HepG2 (cell line): Measurements from ENCODE around the gene CARD19. TPM values are rescaled to one million over a fixed set of nuclear protein-coding genes. Genes with fewer than 3 reads are reported as not detected.

Experiments used
- ATAC-seq: fragments of 200-7000 bp; cut with Tn5 transposase; 3 replicates; pipeline ENCODE4 v1.9.1; 2020; ENCODE audit warnings: mild to moderate bottlenecking, moderate library complexity
- BruUV-seq: library from RNA; stranded (reverse); fragments of 400-500 nt; replicated peaks from 2 replicates; lab custom pipeline; 2021; lab: Mats Ljungman, UMichigan
- CTCF ChIA-PET: fragments of 300-600 bp; formaldehyde crosslinking; extraction: SDS; loops from one replicate; lab custom pipeline; 2021; ENCODE audit warnings: low total read pairs, inconsistent platforms, low intra/inter-chr PET ratio; lab: Yijun Ruan, JAX
- POLR2A ChIA-PET: fragments of 350-600 bp; sonication (Branson Sonifier 250); formaldehyde crosslinking; loops from one replicate; lab custom pipeline; 2020; ENCODE audit warnings: antibody characterized with exemption, inconsistent platforms; lab: Yijun Ruan, JAX
- DNase-seq: peaks from one replicate; pipeline ENCODE4 v3.0.0-alpha.2; 2015; ENCODE audit warnings: low spot score
- FAIRE-seq: peaks from 3 replicates; lab custom pipeline; 2011; peaks lifted over from hg19 to GRCh38; lab: Jason Lieb, UNC
- H2AFZ ChIP-seq: one replicate; pipeline ENCODE4 v1.6.1; 2011; ENCODE audit warnings: low read length, inconsistent platforms
- H3K27ac ChIP-seq: fragments of 300-600 bp; 3 replicates; pipeline ENCODE4 v1.8.0; 2011; ENCODE audit warnings: mixed run types, mild to moderate bottlenecking, mixed read lengths, low read length, inconsistent platforms; ENCODE audit not compliant: insufficient read depth; ENCODE audit errors: extremely low read length
- H3K27me3 ChIP-seq, 2 experiments: fragments of 200-600 bp in 1 of 2; 2 replicates in 1 of 2; 3 replicates in 1 of 2; pipeline versions ENCODE4 v1.6.0 to v1.8.0; 2011; ENCODE audit warnings: low read length in 2 of 2, mild to moderate bottlenecking in 2 of 2, moderate library complexity in 2 of 2, inconsistent platforms in 1 of 2; ENCODE audit not compliant: insufficient read depth in 2 of 2, control insufficient read depth in 1 of 2
- H3K36me3 ChIP-seq, 2 experiments: fragments of 200-600 bp in 1 of 2; replicated peaks in 1 of 2; 2 replicates in 1 of 2; 3 replicates in 1 of 2; pipeline versions ENCODE4 v1.5.1 to v1.8.0; 2011; ENCODE audit warnings: low read length in 2 of 2, inconsistent platforms in 1 of 2; ENCODE audit not compliant: insufficient read depth in 2 of 2, control insufficient read depth in 1 of 2
- H3K4me1 ChIP-seq: 2 replicates; pipeline ENCODE4 v1.5.1; 2012; ENCODE audit warnings: low read length, inconsistent platforms; ENCODE audit not compliant: insufficient read depth
- H3K4me2 ChIP-seq: 2 replicates; pipeline ENCODE4 v1.6.0; 2011; ENCODE audit warnings: low read depth, low read length, inconsistent platforms
- H3K4me3 ChIP-seq, 3 experiments: fragments of 200-600 bp in 1 of 3; sonication (generic), shearing (Covaris generic) in 1 of 3; replicated peaks in 1 of 3; 2 replicates each; pipeline ENCODE4 v1.5.1; 2011 to 2016; ENCODE audit warnings: low read length in 3 of 3, inconsistent platforms in 2 of 3, low read depth in 2 of 3, mild to moderate bottlenecking in 2 of 3, control low read depth in 1 of 3, mixed read lengths in 1 of 3; ENCODE audit not compliant: insufficient read depth in 1 of 3
- H3K79me2 ChIP-seq: one replicate; pipeline ENCODE4 v1.6.1; 2011; ENCODE audit warnings: low read length, inconsistent platforms; ENCODE audit not compliant: insufficient read depth
- H3K9ac ChIP-seq: 2 replicates; pipeline ENCODE4 v1.6.0; 2011; ENCODE audit warnings: mild to moderate bottlenecking, low read depth, low read length, inconsistent platforms; ENCODE audit not compliant: insufficient read depth
- H3K9me3 ChIP-seq: 2 replicates; pipeline ENCODE4 v1.5.1; 2012; ENCODE audit warnings: mild to moderate bottlenecking, low read length
- H4K20me1 ChIP-seq: 2 replicates; pipeline ENCODE4 v1.6.0; 2011; ENCODE audit warnings: inconsistent platforms, mild to moderate bottlenecking, low read length, moderate library complexity; ENCODE audit not compliant: insufficient read depth
- EED ChIP-seq: sonication (generic); formaldehyde crosslinking; IDR thresholded peaks from 2 replicates; pipeline ENCODE4 v1.5.0; 2020; ENCODE audit warnings: mild to moderate bottlenecking, missing genetic modification reagents
- HES4 ChIP-seq: sonication (generic); formaldehyde crosslinking; IDR thresholded peaks from 2 replicates; pipeline ENCODE4 v1.9.0; 2021; ENCODE audit warnings: mild to moderate bottlenecking, missing genetic modification reagents, borderline replicate concordance
- KLF12 ChIP-seq: sonication (generic); formaldehyde crosslinking; IDR thresholded peaks from 2 replicates; pipeline ENCODE4 v1.4.0; 2020; ENCODE audit warnings: missing genetic modification reagents, borderline replicate concordance
- RBFOX2 ChIP-seq: fragments of 200-400 bp; formaldehyde crosslinking; IDR thresholded peaks from 2 replicates; pipeline ENCODE4 v1.6.1; 2017; ENCODE audit warnings: low read depth, mild to moderate bottlenecking, low read length
- ZNF274 ChIP-seq: sonication (generic); formaldehyde crosslinking; IDR thresholded peaks from 2 replicates; pipeline ENCODE4 v1.5.1; 2020; ENCODE audit warnings: mild to moderate bottlenecking, missing genetic modification reagents
- ZNF607 ChIP-seq: sonication (generic); formaldehyde crosslinking; IDR thresholded peaks from 2 replicates; pipeline ENCODE4 v1.5.1; 2020; ENCODE audit warnings: missing genetic modification reagents, mild to moderate bottlenecking, borderline replicate concordance
- ZNF775 ChIP-seq: sonication (generic); formaldehyde crosslinking; IDR thresholded peaks from 2 replicates; pipeline ENCODE4 v1.4.0; 2020; ENCODE audit warnings: missing genetic modification reagents, mild to moderate bottlenecking, moderate library complexity, borderline replicate concordance
- WGBS: methylation state at CpG from one replicate; pipeline ENCODE4 v1.1.6; 2017; ENCODE audit warnings: low lambda C conversion rate; 5-methylcytosine and 5-hydroxymethylcytosine counted together
- in situ Hi-C: cut with HindIII; loops from 2 replicates; pipeline ENCODE4 v1.10.0; 2017; ENCODE audit warnings: low pct_unique_long_range_greater_than_20kb; ENCODE audit not compliant: extremely low pct_ligation_motif_present
- intact Hi-C: fragments of 100-400 bp; cut with micrococcal nuclease; formaldehyde crosslinking; loops from one replicate; pipeline ENCODE4 v1.10.0; 2022; ENCODE audit not compliant: unreplicated experiment
- polyA plus RNA-seq, 8 experiments: library from polyadenylated mRNA; depleted of rRNA in 3 of 8; stranded (reverse) in 7 of 8; unstranded in 1 of 8; fragments of >200 nt; fragmentation: Illumina TruSeq in 4 of 8; extraction: Trizol in 4 of 8; gene quantifications; 2 replicates each; pipeline versions ENCODE4 v1.2.1 to v1.2.3, GENCODE V29; 2011 to 2016; ENCODE audit warnings: low read depth in 4 of 8, missing spikeins in 1 of 8, mixed read lengths in 1 of 8; ENCODE audit not compliant: insufficient read depth in 1 of 8
- total RNA-seq, 5 experiments: library from RNA; depleted of rRNA; stranded (reverse); fragments of >200 nt; fragmentation: Illumina TruSeq; extraction: Trizol; gene quantifications; 2 replicates each; pipeline ENCODE4 v1.2.3, GENCODE V29; 2016; ENCODE audit warnings: low read depth in 1 of 5

Gene CARD19
- total and polyA plus RNA-seq, 2 of the 13 experiments (the other 11 are each of a cell fraction or from before 2014, with no cell fraction given), result 18.4 to 47.2 TPM

DNA sequence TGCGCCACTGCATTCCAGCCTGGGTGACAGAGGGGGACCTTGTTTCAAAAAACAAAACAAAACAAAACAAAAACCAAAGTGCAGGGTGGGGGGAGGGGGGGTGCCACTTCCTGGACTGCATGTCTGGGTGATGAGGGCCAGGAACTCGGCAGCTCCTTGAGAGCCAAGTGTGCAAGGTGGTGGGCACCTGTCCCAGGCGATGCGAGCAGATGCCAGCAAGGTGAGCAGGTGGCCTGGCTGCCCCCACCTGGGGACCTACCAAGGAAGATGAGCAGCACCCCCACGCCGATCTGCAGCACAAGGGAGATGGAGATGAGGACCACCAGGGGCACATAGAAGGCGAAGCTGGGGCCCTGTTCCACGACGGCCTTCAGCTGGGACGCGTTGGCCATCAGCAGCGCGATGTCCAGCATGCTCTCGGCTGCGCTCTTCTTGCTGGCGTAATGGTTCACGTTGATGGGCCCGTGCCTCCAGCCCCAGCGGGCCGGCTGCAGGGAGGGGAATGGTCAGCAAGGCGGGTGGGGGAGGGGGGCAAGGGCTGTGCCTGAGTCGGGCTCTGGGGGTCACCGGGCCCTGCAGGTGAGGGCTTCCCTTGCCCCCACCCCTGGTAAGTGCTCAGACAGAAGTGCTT is 30.2 kb downstream of the CARD19 start:
- intact Hi-C loops, result no loop called here
- H4K20me1 ChIP-seq, result no peaks in the 10 kb centered on the region
- peaks cover 55% of the 10 kb centered on the region for H3K4me1 ChIP-seq
- TF ChIP-seq RBFOX2, result peak; percentile 44; the same call in 1 of the 2 replicates
- TF ChIP-seq HES4 (CRISPR knock-in tag), result 0 out of 2 replicates have a peak, but pooled peaks have one; percentile 30
- no peak for TF ChIP-seq EED (CRISPR knock-in tag)
- TF ChIP-seq ZNF274 (CRISPR knock-in tag), result peak; percentile 8; the same call in 1 of the 2 replicates
- TF ChIP-seq ZNF775 (CRISPR knock-in tag), result no peak
- TF ChIP-seq KLF12 (CRISPR knock-in tag), result 0 out of 2 replicates have a peak, but pooled peaks have one; percentile 21
- no peak for TF ChIP-seq ZNF607
- TF ChIP-seq, all 625 proteins: peak for 4
- Histone ChIP-seq H3K4me2 (peak overlapping the region; percentile 60; the same call in 1 of the 2 replicates), H2AFZ (no peak overlapping the region), H3K9me3 (no peaks in the 10 kb centered on the region), H3K36me3 (peaks cover 34 to 49% of the 10 kb centered on the region in 2 experiments; a peak in 4 of 5 replicates), H3K79me2 (peaks cover 51% of the 10 kb centered on the region), H3K4me3 (peak overlapping the region in 1 of 3 experiments; percentile 56; a peak in 1 of 6 replicates), H3K9ac (no peak overlapping the region), H3K27ac (peak overlapping the region; percentile 92), H3K27me3 (no peaks in the 10 kb centered on the region)
- FAIRE-seq (no peak), DNase-seq (no peak), ATAC-seq (no peak)
- WGBS, result 98% methylated on average over 13 of the region's 23 CpGs
- BruUV-seq, result no TSS peak
- ChIA-PET POLR2A (interaction anchor here (0.9 to 2.4 kb wide), 7 partner anchors 9 to 35 kb away, joined by 3 to 32 read pairs (median 5); partner anchors contain the start of genes CARD19 and NINJ1), CTCF (no interaction called here)
- in situ Hi-C loops, result no loop called here
